Kidney (tissue), 14 donors: Measurements from ENCODE around the gene KNCN. TPM values are rescaled to one million over a fixed set of nuclear protein-coding genes. Genes with fewer than 3 reads are reported as not detected.

Experiments used
- DNase-seq, 5 donors: peaks; one replicate each; pipeline ENCODE4 v3.0.0-alpha.2; 2013 to 2020
- FAIRE-seq: peaks from 2 replicates; lab custom pipeline; 2012; peaks lifted over from hg19 to GRCh38; lab: Jason Lieb, UNC
- H3K27ac ChIP-seq, 2 donors: one replicate each; pipeline ENCODE4 v1.7.0; 2013; ENCODE audit warnings: low read depth in 2 of 2, low read length in 2 of 2, inconsistent platforms in 1 of 2
- H3K27me3 ChIP-seq: one replicate; pipeline ENCODE4 v1.7.1; 2013; ENCODE audit warnings: low read length, inconsistent platforms; ENCODE audit not compliant: control insufficient read depth, insufficient read depth
- H3K36me3 ChIP-seq, 3 donors: one replicate each; pipeline versions ENCODE4 v1.7.0 to v1.7.1; 2013; ENCODE audit warnings: low read length in 3 of 3, control low read depth in 1 of 3, inconsistent platforms in 1 of 3; ENCODE audit not compliant: insufficient read depth in 3 of 3, control insufficient read depth in 2 of 3
- H3K4me1 ChIP-seq, 3 donors: one replicate each; pipeline versions ENCODE4 v1.7.0 to v1.7.1; 2013; ENCODE audit warnings: low read length in 3 of 3, inconsistent platforms in 1 of 3, low read depth in 1 of 3; ENCODE audit not compliant: control insufficient read depth in 2 of 3, insufficient read depth in 2 of 3
- H3K4me3 ChIP-seq, 3 donors: one replicate each; pipeline versions ENCODE4 v1.7.0 to v1.8.1; 2013; ENCODE audit warnings: low read length in 3 of 3, control low read depth in 1 of 3, inconsistent platforms in 1 of 3
- H3K9ac ChIP-seq, 3 donors: one replicate each; pipeline versions ENCODE4 v1.7.0 to v1.7.1; 2013; ENCODE audit warnings: low read length in 3 of 3, control low read depth in 1 of 3, inconsistent platforms in 1 of 3
- H3K9me3 ChIP-seq, 3 donors: one replicate each; pipeline versions ENCODE4 v1.7.0 to v1.7.1; 2013; ENCODE audit warnings: low read length in 3 of 3, control low read depth in 1 of 3, inconsistent platforms in 1 of 3; ENCODE audit not compliant: control insufficient read depth in 2 of 3, insufficient read depth in 1 of 3
- CTCF ChIP-seq: IDR thresholded peaks from 3 replicates; pipeline ENCODE4 v1.5.1; 2012; ENCODE audit warnings: mild to moderate bottlenecking, moderate library complexity, borderline replicate concordance; ENCODE audit not compliant: insufficient read depth; ENCODE audit errors: extremely low read depth
- intact Hi-C: fragments of 100-400 bp; cut with DNase I; formaldehyde crosslinking; loops from one replicate; pipeline ENCODE4 v1.11.1; 2022
- polyA plus RNA-seq: library from polyadenylated mRNA; stranded (reverse); fragments of 350-450 nt; fragmentation: Illumina TruSeq; extraction: RNeasy Lipid Tissue Mini Kit (QIAGEN cat#74804); gene quantifications from one replicate; pipeline ENCODE4 v1.2.3, GENCODE V29; 2014; ENCODE audit warnings: low read depth, low replicate concordance; ENCODE audit not compliant: insufficient read depth
- total RNA-seq: library from RNA; stranded (reverse); fragmentation: NEBNext Ultra II Directional; extraction: Animal tissue kit (Norgen Biotek cat#: 25700); gene quantifications from one replicate; pipeline ENCODE4 v1.2.1, GENCODE V29; 2021
- donor health status: control.
- donor health status: control.
- donor health status: control.
- donor health status: control.
- donor health status: control.
- donor health status: DM: yes; HTN: yes; CAD: no.
- donor health status: Normal renal cell carcinoma (clear cell type).

The KNCN gene
- total and polyA plus RNA-seq, 2 donors from 2014 or later, result not detected

GRCh38 chr1:46556822-46557221 is 5.4 kb upstream of the KNCN start:
- Histone ChIP-seq H3K36me3 (peaks cover 0 to 17% (median 9%) of the 10 kb centered on the region in 3 donors), H3K4me3 (no peak overlapping the region), H3K9ac (no peak overlapping the region), H3K27ac (no peak overlapping the region), H3K9me3 (no peaks in the 10 kb centered on the region), H3K4me1 (no peaks in the 10 kb centered on the region), H3K27me3 (no peaks in the 10 kb centered on the region)
- DNase-seq (no peak), FAIRE-seq (no peak)
- TF ChIP-seq CTCF, result no peak
- intact Hi-C loops, result no loop called here

- FAIRE-seq (no peak), DNase-seq (no peak)
- intact Hi-C loops, result no loop called here
- Histone ChIP-seq H3K4me3 (no peak overlapping the region), H3K36me3 (peaks cover 0 to 11% (median 3%) of the 10 kb centered on the region in 3 donors), H3K9me3 (no peaks in the 10 kb centered on the region), H3K9ac (no peak overlapping the region), H3K27ac (no peak overlapping the region), H3K27me3 (no peaks in the 10 kb centered on the region), H3K4me1 (no peaks in the 10 kb centered on the region)
- TF ChIP-seq CTCF, result no peak
Observed at GRCh38 chr1:46555826-46556619, 4.6 kb upstream of the KNCN start.

GRCh38 chr1:46554597-46555381 is 3.3 kb upstream of the KNCN start:
- Histone ChIP-seq H3K27me3 (no peaks in the 10 kb centered on the region), H3K9me3 (no peaks in the 10 kb centered on the region), H3K4me3 (no peak overlapping the region), H3K27ac (no peak overlapping the region), H3K4me1 (no peaks in the 10 kb centered on the region), H3K36me3 (peaks cover 0 to under 1% (median 0%) of the 10 kb centered on the region in 3 donors), H3K9ac (no peak overlapping the region)
- intact Hi-C loops, result no loop called here
- FAIRE-seq, result no peak
- no peak for TF ChIP-seq CTCF
- DNase-seq, result no peak
